GM18526 (cell line): Measurements from ENCODE around the gene LEFTY1.
A peak's percentile ranks its signal among the peaks of the same experiment; 100 is the strongest.

ENCODE experiments used
- POLR2A ChIP-seq: IDR thresholded peaks from 3 replicates; pipeline ENCODE4 v1.6.1; 2011; ENCODE audit not compliant: insufficient read length; ENCODE audit errors: extremely low read depth

Gene LEFTY1

GRCh38 chr1:225888898-225889601, at the start of gene LEFTY1:
Gene LEFTY1, minus strand, starts transcription at chr1:225889146. Its CDS starts 80 bp downstream, at chr1:225889066.
- TF ChIP-seq POLR2A: no peak

GRCh38 chr1:225937048-225937968, 48.4 kb upstream of the LEFTY1 start:
- TF ChIP-seq POLR2A: no peak

GRCh38 chr1:225936523-225936922, 47.6 kb upstream of the LEFTY1 start:
- TF ChIP-seq POLR2A: no peak

- no peak for TF ChIP-seq POLR2A
Observed at GRCh38 chr1:225934711-225935110, 45.8 kb upstream of the LEFTY1 start.

- TF ChIP-seq POLR2A: no peak
Observed at GRCh38 chr1:225933072-225933471, 44.1 kb upstream of the LEFTY1 start.

- TF ChIP-seq POLR2A: no peak
Observed at GRCh38 chr1:225931270-225932136, 42.6 kb upstream of the LEFTY1 start.

- TF ChIP-seq POLR2A: no peak
Observed at GRCh38 chr1:225930566-225930965, 41.6 kb upstream of the LEFTY1 start.

GRCh38 chr1:225928186-225929175, 39.5 kb upstream of the LEFTY1 start:
- no peak for TF ChIP-seq POLR2A

GRCh38 chr1:225926551-225927113, 37.7 kb upstream of the LEFTY1 start:
- TF ChIP-seq POLR2A: no peak

GRCh38 chr1:225923692-225924555, 35.0 kb upstream of the LEFTY1 start, which contains the start of gene PYCR2:
Gene PYCR2, minus strand, starts transcription at chr1:225924250. Its CDS starts 140 bp downstream, at chr1:225924110.
- peak; percentile 93 for TF ChIP-seq POLR2A

- TF ChIP-seq POLR2A: no peak
Observed at GRCh38 chr1:225923381-225923691, 34.4 kb upstream of the LEFTY1 start.

- no peak for TF ChIP-seq POLR2A
Observed at GRCh38 chr1:225921734-225922709, 33.1 kb upstream of the LEFTY1 start.
